GM12878 (cell line): ENCODE measurements around the gene RPS27L.

ENCODE experiments used
- CTCF ChIP-seq, 3 experiments: IDR thresholded peaks in 2 of 3; conservative IDR thresholded peaks in 1 of 3; 2 replicates each; pipeline ENCODE4 v1.5.1; 2011; ENCODE audit warnings: low read depth in 3 of 3, low read length in 3 of 3, mild to moderate bottlenecking in 3 of 3, control low read depth in 2 of 3, moderate library complexity in 2 of 3, inconsistent platforms in 1 of 3, mixed read lengths in 1 of 3; ENCODE audit not compliant: control insufficient read depth in 2 of 3, insufficient read depth in 1 of 3; ENCODE audit errors: extremely low read depth in 1 of 3
- ESRRA ChIP-seq: IDR thresholded peaks from 2 replicates; pipeline ENCODE4 v1.6.1; 2012; ENCODE audit warnings: mild to moderate bottlenecking, low read length, improper control_type of control experiment
- EZH2 ChIP-seq: IDR thresholded peaks from 2 replicates; pipeline ENCODE4 v1.6.1; 2012; ENCODE audit warnings: low read depth, mild to moderate bottlenecking, control low read depth, inconsistent platforms, low read length, borderline replicate concordance; ENCODE audit not compliant: control insufficient read depth
- KAT2A ChIP-seq: conservative IDR thresholded peaks from 2 replicates; pipeline ENCODE4 v1.6.1; 2011; ENCODE audit warnings: low read depth, low read length; ENCODE audit not compliant: control insufficient read depth
- SMC3 ChIP-seq: IDR thresholded peaks from 2 replicates; pipeline ENCODE4 v1.6.1; 2011; ENCODE audit warnings: low read length, improper control_type of control experiment, borderline replicate concordance
- TAF1 ChIP-seq: IDR thresholded peaks from 2 replicates; pipeline ENCODE4 v1.6.1; 2011; ENCODE audit warnings: mild to moderate bottlenecking, low read depth, low read length, borderline replicate concordance
- ZNF622 ChIP-seq: fragments of 450-650 bp; IDR thresholded peaks from 2 replicates; pipeline ENCODE4 v1.6.1; 2017; ENCODE audit warnings: mild to moderate bottlenecking, inconsistent platforms

GRCh38 chr15:63197626-63198025 lies 40.3 kb upstream of the RPS27L start:
- no peak for TF ChIP-seq CTCF (IDR thresholded peaks at IDR 0.05 in 2 of 3, conservative IDR thresholded peaks at IDR 0.05 in 1 of 3; ENCODE audit: control insufficient read depth in 2 of 3, extremely low read depth in 1 of 3, insufficient read depth in 1 of 3, low read depth in 3 of 3, low read length in 3 of 3)
- no peak for TF ChIP-seq TAF1
- TF ChIP-seq ZNF622: no peak
- no peak for TF ChIP-seq KAT2A
- TF ChIP-seq EZH2: no peak
- no peak for TF ChIP-seq SMC3
- no peak for TF ChIP-seq ESRRA
